Adrenal gland (tissue), 5 donors: ENCODE measurements around the gene XYLB.

Experiments used
- CTCF ChIP-seq, 6 experiments: fragments of 450-650 bp in 4 of 6; fragments of 200-600 bp in 2 of 6; sonication (generic) in 1 of 6; IDR thresholded peaks; 1 replicate in 5 of 6; 2 replicates in 1 of 6; pipeline versions ENCODE4 v1.5.1 to v1.8.0; 2016 to 2021; ENCODE audit warnings: antibody characterized with exemption in 6 of 6, mild to moderate bottlenecking in 2 of 6, moderate library complexity in 1 of 6
- POLR2A ChIP-seq, 2 donors: fragments of 450-650 bp; IDR thresholded peaks; one replicate each; pipeline ENCODE4 v1.6.1; 2017; ENCODE audit warnings: antibody characterized with exemption in 2 of 2, mild to moderate bottlenecking in 2 of 2, moderate library complexity in 1 of 2
- donor health status: DM: no; HTN: no; CAD: no.

GRCh38 chr3:38379201-38379770 lies 32.7 kb downstream of the XYLB start:
- TF ChIP-seq CTCF (IDR thresholded peaks at IDR 0.05) (no peak), POLR2A (IDR thresholded peaks at IDR 0.05) (no peak)
